ENCODE measurements around the gene CHKB.
"Not testable (repeated sequence)": the region's sequence is repeated elsewhere in the genome, so short reads cannot be mapped to it uniquely, and the experiment has no call there.

Gene CHKB

DNA sequence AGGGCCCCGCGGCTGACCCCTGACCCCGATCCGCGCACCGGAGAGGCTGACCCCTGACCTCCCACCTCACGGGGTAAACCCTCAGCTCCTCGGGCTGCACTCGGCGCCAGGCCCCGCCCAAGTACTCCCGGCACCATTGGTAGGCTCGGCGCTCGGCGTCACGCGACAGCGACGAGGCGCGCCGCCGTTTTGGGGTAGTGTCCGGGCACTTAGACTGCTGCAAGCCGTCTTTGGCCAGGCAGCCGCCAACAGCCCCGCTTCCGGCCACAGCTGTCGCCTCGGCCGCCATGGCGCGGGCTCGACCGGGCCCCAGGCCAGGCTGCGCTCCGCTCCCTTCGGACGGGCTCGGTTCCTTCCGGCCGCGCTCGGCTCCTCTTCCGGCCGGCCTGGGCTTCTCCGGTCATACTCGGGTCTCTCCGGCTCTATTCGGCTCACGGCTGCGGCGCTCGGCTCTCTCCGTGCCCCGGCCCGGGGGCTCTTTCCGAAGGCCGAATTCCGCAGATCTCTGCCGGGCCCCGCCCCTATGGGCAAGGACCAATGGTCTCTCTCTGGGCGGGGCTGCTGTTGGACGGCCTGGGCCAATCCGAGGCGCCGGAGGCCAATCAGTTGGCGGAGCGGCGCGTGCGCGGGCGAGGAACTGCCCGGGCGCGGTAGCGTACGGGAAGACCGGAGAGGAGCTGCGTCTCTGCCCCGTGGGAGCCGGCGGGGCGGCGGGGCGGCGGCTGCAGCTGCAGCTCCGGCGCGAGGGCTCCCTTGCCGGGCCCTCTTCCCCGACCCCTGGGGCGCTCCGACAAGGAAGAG is at the start of gene CHKB:
Gene CHKB (minus strand): TSS at position 357 of the 801 bp plus-strand sequence. CDS start 68 bp downstream, at position 289.
- DNase-seq = peak; percentile 98

DNA sequence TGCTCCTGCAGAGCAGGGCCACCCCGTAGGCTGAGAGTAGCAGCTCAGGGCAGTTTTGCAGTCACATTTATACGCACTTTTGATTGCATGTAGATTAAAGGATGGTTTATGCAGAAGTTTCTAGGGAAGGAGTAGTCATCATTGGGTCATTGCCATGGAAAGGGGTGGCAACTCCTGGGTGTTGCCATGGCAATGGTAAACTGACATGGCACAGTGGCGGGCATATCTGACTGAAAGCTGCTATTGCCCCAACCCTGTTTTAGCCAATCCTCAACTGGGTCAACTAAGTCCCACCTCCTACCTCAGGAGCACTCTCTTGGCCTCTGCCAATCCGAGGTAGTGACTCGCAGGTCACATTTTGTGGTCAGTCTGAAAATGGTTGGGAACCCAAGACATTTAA is 47.7 kb upstream of the CHKB start:
- no peak for DNase-seq

- DNase-seq = no peak
Observed at GRCh38 chr22:50628543-50629134, 46.0 kb upstream of the CHKB start.

GRCh38 chr22:50627642-50628542 is 45.2 kb upstream of the CHKB start, which contains the start of gene ARSA:
Gene ARSA, minus strand, starts transcription at chr22:50628152. Its CDS starts 373 bp downstream, at chr22:50627779.
- peak; percentile 69 for DNase-seq

DNA sequence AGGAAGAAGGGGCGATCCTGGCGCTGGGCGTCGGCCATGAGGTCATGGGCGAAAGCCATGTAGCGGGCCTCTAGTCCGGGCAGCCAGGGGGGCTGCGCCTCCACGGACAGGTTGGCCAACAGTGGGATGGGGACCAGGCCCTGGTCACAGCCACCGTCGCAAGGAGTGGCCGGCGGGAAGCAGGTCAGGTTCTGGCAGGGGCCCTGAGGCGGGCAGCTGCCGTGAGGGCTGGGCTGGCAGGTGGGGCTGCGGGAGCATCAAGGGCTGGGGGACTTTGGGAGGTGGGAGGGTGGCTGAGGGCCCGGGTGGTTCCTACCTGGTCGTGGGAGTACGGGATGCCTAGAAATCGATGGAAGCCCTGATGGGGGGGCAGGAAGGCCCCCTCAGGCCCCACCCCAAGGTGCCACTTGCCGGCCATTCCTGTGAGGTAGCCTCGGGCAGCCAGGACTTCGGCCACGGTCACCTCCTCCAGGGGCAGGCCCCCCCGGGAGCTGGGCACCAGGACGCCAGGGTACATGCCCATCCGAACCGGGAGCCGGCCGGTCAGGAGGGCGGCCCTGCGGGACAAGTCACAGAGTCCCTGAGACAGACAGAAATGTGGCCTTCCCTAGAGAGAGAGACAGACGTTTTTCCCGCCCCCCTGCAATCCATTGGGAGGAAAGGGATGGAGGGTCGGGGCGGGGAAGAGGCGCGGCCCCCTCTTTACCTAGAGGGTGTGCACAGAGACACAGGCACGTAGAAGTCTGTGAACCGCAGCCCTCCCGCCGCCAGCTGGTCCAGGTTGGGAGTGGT is 44.4 kb upstream of the CHKB start:
- DNase-seq = no peak

- no peak for DNase-seq
Observed at GRCh38 chr22:50626314-50626849, 43.7 kb upstream of the CHKB start.

DNA sequence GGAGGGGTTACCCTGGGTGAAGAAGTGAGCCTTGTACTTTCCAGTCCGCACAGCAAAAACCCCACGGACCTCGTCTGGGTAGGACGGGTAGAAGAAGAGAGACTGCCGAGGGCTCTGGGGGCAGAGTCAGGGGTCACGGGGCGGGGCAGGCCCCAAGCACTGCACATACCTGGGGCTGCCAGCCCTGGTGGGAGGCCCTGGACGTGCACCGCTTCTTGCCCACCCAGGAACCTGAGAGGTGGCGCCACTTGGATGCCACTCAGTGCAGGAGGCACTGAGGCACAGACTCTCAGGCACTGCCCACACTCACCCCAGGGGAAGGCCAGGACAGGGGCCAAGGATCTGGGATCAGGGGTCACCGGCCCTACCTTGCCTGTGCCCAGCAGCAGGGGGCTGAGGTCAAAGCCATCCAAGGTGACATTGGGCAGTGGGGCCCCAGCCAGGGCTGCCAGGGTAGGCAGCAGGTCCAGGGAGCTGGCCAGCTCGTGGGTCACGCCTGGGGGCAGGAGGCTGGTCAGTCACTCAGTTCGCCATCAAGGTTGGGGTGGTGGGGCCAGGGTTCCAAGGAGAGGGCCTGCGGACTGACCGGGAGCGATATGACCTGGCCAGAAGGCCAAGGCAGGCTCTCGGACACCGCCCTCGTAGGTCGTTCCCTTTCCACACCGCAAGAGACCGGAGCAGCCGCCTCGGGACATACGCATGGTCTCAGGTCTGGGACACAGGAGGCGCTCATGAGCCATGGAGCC is 43.1 kb upstream of the CHKB start:
- DNase-seq = no peak

DNA sequence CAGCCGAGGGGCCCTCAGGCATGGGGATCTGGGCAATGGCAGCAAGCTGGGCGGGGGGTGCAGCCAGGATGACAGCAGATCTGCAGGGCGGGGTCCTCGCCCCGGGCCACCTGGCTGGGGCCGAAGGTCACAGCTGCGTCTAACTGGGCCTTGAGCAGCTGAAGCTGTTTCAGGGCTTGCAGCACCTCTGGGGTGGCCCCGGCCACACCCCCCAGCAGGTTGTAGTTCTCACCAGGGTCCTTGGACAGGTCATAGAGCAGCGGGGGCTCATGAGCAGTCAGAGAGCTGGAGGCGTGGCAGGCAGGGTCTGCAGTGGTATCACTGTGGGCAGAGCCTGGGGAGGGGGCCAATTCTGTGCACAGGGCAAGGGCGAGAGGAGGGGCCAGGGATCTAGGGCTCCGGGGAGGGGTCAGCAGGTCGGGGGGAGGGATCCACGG is 42.5 kb upstream of the CHKB start:
- no peak for DNase-seq

DNA sequence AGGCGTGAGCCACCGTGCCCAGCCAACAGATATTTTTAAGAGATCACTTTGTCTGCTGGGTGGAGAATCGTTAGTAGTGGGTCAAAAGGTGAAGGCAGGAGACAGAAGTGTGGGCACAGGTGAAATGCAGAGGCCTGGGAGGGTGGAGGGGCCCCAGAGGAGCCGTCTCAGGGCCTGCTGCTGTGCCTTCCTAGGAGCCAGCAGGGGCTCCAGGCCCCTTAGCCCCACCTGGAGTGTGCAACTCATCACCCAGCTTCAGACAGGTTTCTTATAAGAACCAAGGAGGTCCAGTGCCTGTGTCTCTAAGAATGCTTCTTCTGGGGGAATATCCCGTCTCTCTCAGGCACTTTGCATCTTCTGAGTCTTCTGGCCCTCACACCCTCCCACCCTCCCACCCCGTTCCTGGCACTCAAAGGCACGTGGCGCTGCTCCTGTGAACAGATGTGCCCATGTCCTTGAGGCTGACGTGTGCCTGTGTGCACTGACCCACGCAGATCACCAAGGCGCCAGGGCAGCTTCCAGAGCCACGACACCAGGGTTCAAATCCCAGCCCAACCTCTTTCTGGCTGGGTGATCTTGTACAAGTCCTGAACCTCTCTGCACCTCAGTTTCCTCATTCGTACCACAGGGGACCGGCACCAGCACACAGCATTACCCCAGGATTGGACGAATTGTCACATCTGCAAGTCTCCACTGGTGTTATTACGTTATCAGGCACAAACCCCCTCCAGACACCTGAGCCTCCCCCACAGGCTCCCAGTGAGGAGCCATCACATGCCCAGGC is 41.9 kb upstream of the CHKB start:
- DNase-seq = no peak

- no peak for DNase-seq
Observed at GRCh38 chr22:50622723-50623327, 40.2 kb upstream of the CHKB start.

DNA sequence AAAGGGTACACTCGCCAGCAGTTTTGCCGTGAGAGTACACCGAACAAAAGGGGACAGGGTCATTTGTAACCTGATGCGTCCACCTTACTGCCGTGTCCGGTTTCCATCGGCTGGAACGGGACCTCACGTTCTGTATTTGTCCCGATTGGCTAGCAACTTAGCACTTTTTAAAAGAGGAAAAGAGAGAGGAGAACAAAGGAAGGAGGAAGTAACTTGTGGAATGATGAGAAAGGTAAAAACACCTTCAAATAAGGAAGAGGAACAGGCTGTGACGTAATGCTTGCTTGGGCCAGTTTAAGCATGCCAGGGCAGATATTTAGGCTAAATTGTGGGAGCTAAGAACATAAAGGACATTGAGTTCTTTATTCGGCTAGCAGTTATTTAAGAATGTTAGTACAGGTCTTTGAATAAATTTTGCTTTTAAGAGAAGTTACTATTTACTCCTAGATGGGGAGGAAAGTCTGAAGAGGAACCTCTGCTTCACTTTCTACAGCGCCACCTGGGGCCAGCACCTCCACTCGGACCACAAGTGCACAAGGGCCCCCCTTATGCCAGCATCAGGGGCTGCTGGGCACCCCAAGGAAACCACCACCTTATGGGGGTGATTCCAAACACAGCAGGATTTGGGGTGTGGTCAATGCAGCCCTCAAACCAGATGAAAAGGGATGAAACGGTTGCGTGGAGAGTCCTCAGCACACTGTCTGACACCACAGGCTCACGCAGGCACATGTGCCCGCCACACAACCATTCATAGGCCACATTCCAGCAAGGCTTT is 39.5 kb upstream of the CHKB start:
- no peak for DNase-seq

DNA sequence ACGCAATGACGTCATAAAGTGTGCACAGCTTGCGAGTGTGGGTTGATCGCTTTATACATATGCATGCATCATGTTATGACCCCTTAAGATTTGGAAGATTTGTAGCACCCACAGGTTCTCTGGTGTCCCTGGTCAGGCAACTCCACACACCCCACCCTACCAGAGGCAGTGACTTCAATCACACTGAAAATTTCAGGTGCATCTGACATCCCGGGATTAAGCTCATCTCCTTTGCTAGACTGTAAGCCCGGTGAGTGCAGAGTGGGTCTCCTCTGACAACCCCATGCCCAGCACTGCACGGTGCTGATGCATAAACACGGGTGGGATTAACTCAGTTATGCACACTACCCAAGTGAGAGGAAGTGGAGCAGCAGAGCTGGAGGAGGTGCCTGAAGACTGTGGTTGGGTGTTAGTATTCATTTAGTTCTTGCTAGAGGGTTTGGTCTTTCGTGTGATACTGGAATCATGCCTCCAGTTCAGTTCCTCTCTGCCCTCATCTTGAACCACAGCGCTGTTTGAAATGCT is 38.8 kb upstream of the CHKB start:
- DNase-seq = no peak

GRCh38 chr22:50620593-50621355 is 38.1 kb upstream of the CHKB start:
- DNase-seq = peak; percentile 74

DNA sequence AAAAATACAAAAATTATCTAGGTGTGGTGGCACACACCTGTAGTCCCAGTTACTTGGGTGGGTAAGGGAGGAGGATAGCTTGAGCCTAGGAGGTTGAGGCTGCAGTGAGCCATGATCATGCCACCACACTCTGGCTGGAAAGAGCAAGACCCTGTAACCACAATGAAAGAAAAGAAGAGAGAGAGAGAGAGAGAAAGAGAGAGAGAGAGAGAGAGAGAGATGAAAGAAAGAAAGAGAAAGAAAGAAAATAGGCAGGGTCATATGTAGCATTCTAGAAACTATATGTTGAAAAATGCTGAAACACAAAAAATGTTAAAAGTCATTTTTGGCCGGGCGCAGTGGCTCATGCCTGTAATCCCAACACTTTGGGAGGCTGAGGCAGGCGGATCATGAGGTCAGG is 31.6 kb upstream of the CHKB start:
- DNase-seq = not testable (repeated sequence)

DNA sequence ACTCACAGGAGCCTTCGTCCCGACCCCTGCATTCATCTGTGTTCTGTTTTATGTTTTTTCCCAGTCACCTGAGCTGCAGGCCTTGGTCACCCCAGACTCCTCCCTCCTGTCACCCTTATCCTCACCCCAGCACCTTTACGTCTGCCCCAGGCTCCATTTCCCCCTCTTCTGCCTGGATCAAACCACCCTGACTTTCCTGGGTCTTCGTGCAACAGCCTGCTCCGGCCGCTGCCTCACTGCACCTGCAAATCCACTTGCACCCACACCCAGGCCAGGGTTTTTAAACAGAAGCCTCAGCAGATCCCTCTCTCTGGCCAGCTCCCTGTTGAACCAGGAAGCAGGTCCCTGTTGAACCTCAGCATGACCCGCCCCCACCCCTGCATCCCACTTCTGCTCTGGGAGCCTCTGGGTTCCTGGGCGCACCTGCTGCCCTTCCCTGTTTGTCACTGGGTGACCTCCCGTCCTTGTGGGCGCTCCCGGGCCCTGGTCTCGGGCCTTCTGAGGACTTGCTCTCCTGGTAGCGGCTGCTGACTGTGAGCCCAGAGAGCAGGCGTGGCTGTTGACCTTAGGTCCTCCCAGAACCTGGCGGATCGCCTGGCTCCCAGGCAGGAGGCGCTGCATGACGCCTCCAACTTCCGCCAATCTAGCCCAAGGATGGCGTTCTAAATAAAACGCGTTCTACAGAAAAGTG is 30.8 kb upstream of the CHKB start:
- no peak for DNase-seq

- no peak for DNase-seq
Observed at GRCh38 chr22:50612528-50613221, 30.0 kb upstream of the CHKB start.

DNA sequence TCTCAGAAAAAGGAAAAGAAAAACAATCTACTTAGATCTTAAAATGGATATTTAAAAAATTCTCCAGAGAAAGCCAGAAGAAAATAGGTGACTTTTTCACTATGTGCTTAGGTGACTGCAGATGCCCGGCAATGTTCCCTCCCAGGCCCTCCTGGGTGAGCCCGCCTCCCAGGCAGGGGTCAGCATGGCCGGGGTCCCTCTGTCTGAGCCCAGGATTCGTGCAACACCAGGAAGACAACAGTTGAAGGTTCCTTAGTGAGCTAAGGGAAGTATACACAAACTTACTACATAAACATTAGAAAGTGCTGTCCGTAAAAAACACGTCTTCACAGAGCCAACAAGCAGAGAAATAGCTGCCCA is 29.5 kb upstream of the CHKB start:
- DNase-seq = no peak

Measured in stimulated activated CD4-positive, alpha-beta T cell treated with anti-CD3 and anti-CD28 coated beads, Interleukin-12 subunit alpha, Interleukin-12 subunit beta, amount 100 ng/mL, for 4 hours (primary cell).